Stimulated activated CD4-positive, alpha-beta T cell treated with anti-CD3 and anti-CD28 coated beads, Interleukin-12 subunit alpha, Interleukin-12 subunit beta, amount 100 ng/mL, for 48 hours (primary cell): Measurements from ENCODE around the gene SLFN12L.
"Not testable (repeated sequence)": the region's sequence is repeated elsewhere in the genome, so short reads cannot be mapped to it uniquely, and the experiment has no call there.

Experiments
- DNase-seq, 3 donors: peaks; one replicate each; pipeline ENCODE4 v3.0.0-alpha.2; 2020; ENCODE audit warnings: low read depth in 2 of 3, low spot score in 1 of 3

The SLFN12L gene

GRCh38 chr17:35537601-35538141, at the start of gene SLFN12L:
SLFN12L (minus strand) TSS chr17:35537678; CDS start chr17:35522364, 15,314 bp downstream.
- peak in 1 of 3 donors; percentile 34 for DNase-seq

- DNase-seq = no peak
Observed at GRCh38 chr17:35586569-35587073, 49.1 kb upstream of the SLFN12L start.

GRCh38 chr17:35584061-35584460, 46.6 kb upstream of the SLFN12L start:
- no peak for DNase-seq

- no peak for DNase-seq
Observed at GRCh38 chr17:35578929-35579432, 41.5 kb upstream of the SLFN12L start.

- peak; percentile 76 to 79 (median 78) for DNase-seq
Observed at GRCh38 chr17:35578197-35578928, 40.9 kb upstream of the SLFN12L start, which contains the start of gene PEX12. PEX12 (minus strand) TSS chr17:35578571; CDS start chr17:35578021, 550 bp downstream.

GRCh38 chr17:35577830-35578196, 40.3 kb upstream of the SLFN12L start:
- no peak for DNase-seq

GRCh38 chr17:35575759-35576158, 38.3 kb upstream of the SLFN12L start:
- no peak for DNase-seq

- no peak for DNase-seq
Observed at GRCh38 chr17:35569405-35569804, 31.9 kb upstream of the SLFN12L start.

- peak; percentile 33 to 53 (median 37) for DNase-seq
Observed at GRCh38 chr17:35568561-35568960, 31.1 kb upstream of the SLFN12L start.

GRCh38 chr17:35566968-35567367, 29.5 kb upstream of the SLFN12L start:
- DNase-seq = no peak

GRCh38 chr17:35563181-35563580, 25.7 kb upstream of the SLFN12L start:
- DNase-seq = not testable (repeated sequence)

GRCh38 chr17:35560703-35561102, 23.2 kb upstream of the SLFN12L start, which contains the start of gene SLFN14:
SLFN14 (minus strand) TSS chr17:35560819; CDS start chr17:35558062, 2,757 bp downstream.
- no peak for DNase-seq

GRCh38 chr17:35559495-35560210, 22.2 kb upstream of the SLFN12L start:
- no peak for DNase-seq

GRCh38 chr17:35557353-35557752, 19.9 kb upstream of the SLFN12L start:
- no peak for DNase-seq

GRCh38 chr17:35555691-35556090, 18.2 kb upstream of the SLFN12L start:
- DNase-seq = no peak

GRCh38 chr17:35554668-35555067, 17.2 kb upstream of the SLFN12L start:
- no peak for DNase-seq

- no peak for DNase-seq
Observed at GRCh38 chr17:35553310-35553709, 15.8 kb upstream of the SLFN12L start.

- DNase-seq = no peak
Observed at GRCh38 chr17:35548978-35549377, 11.5 kb upstream of the SLFN12L start.

- no peak for DNase-seq
Observed at GRCh38 chr17:35548208-35548810, 10.8 kb upstream of the SLFN12L start.

- DNase-seq = no peak
Observed at GRCh38 chr17:35546487-35546886, 9.0 kb upstream of the SLFN12L start.

GRCh38 chr17:35545150-35545549, 7.7 kb upstream of the SLFN12L start:
- no peak for DNase-seq
